SJCRH30 (cell line): Measurements from ENCODE around the gene CRNN. TPM values are rescaled to one million over a fixed set of nuclear protein-coding genes. Genes with fewer than 3 reads are reported as not detected.

ENCODE experiments used
- DNase-seq, 2 experiments: peaks; one replicate each; pipeline ENCODE4 v3.0.0-alpha.2; 2015 to 2020
- H3K27ac ChIP-seq: fragments of 250-450 bp; sonication (Bioruptor Pico); 2 replicates; pipeline ENCODE4 v1.5.1; 2020; ENCODE audit warnings: mild to moderate bottlenecking, moderate library complexity
- H3K27me3 ChIP-seq: fragments of 250-450 bp; sonication (Bioruptor Pico); 2 replicates; pipeline ENCODE4 v1.5.1; 2020; ENCODE audit warnings: mild to moderate bottlenecking, moderate library complexity
- H3K36me3 ChIP-seq: fragments of 250-450 bp; sonication (Bioruptor Pico); 2 replicates; pipeline ENCODE4 v1.5.1; 2020; ENCODE audit warnings: mild to moderate bottlenecking, moderate library complexity
- H3K4me1 ChIP-seq: fragments of 250-450 bp; sonication (Bioruptor Pico); 2 replicates; pipeline ENCODE4 v1.5.1; 2020; ENCODE audit warnings: mild to moderate bottlenecking, moderate library complexity
- H3K4me3 ChIP-seq: fragments of 250-450 bp; sonication (Bioruptor Pico); 2 replicates; pipeline ENCODE4 v1.5.1; 2020; ENCODE audit warnings: mild to moderate bottlenecking, moderate library complexity
- H3K9me3 ChIP-seq: fragments of 250-450 bp; sonication (Bioruptor Pico); replicated peaks from 2 replicates; pipeline ENCODE4 v1.5.1; 2020; ENCODE audit warnings: mild to moderate bottlenecking, moderate library complexity
- total RNA-seq: library from RNA; depleted of rRNA; stranded (reverse); fragments of >200 nt; shearing (Covaris generic); gene quantifications from 2 replicates; pipeline ENCODE4 v1.2.3, GENCODE V29; 2014; rRNA removed

Gene CRNN
- total RNA-seq, 1 experiment from 2014 or later = not detected

DNA sequence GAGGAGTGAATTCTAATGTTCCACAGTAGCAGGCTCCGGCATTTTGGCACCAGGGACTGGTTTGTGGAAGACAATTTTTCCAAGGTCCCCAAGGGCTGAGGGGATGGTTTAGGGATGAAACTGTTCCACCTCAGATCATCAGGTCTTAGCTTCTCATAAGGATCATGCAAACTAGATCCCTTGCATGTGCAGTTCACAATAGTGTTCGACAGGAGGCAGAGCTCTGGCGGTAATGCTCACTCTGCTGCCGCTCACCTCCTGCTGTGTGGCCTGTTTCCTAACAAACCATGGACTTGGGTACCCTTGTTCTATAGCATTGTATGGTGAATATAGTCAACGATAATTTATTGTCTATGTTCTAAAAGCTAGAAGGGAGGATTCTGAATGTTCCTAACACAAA, 16.6 kb downstream of the CRNN start:
- Histone ChIP-seq H3K27ac (no peak overlapping the region), H3K27me3 (no peaks in the 10 kb centered on the region), H3K4me3 (no peak overlapping the region), H3K36me3 (no peaks in the 10 kb centered on the region), H3K4me1 (no peaks in the 10 kb centered on the region), H3K9me3 (no peaks in the 10 kb centered on the region)
- no peak for DNase-seq

DNA sequence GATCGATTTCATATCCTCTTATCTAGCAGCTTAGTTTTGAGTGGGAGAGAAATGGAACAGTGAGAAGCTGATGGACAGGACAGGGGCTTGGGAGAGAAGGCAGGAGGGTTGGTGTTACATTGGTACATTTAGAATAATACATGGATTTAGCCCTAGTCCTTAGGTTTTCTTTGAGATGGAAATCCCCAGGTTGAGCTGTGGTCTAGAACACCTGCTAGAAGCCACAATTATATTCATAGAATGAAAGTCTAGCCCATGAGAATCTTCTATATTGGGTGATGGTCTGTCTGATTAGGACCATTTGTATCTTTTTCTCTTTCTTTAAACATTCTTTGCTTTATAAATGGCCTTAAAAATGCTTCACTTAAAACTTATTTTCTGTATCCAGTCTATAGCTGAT, 19.9 kb downstream of the CRNN start:
- Histone ChIP-seq H3K4me1 (no peaks in the 10 kb centered on the region), H3K9me3 (no peaks in the 10 kb centered on the region), H3K36me3 (no peaks in the 10 kb centered on the region), H3K27me3 (no peaks in the 10 kb centered on the region), H3K27ac (no peak overlapping the region), H3K4me3 (no peak overlapping the region)
- no peak for DNase-seq

DNA sequence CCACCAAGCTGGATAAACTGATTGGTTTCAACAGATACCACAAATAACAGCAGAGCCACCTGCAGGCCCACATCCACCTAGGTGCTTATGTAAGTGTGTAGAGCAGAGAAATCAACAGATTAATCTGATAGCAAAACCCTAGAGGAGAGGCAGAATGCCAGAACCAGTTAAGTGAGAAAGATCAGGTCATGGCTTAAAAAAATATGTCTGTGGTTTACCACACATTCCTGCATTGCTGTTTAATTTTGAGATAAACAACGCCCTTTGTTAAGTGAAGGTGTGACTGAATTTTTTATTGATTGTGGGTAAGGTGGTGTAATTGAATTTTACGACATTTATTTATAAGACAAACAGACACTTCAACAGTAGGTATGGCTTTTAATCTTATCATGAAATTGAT, 21.2 kb downstream of the CRNN start:
- Histone ChIP-seq H3K36me3 (no peaks in the 10 kb centered on the region), H3K4me3 (no peak overlapping the region), H3K27me3 (no peaks in the 10 kb centered on the region), H3K27ac (no peak overlapping the region), H3K9me3 (no peaks in the 10 kb centered on the region), H3K4me1 (no peaks in the 10 kb centered on the region)
- no peak for DNase-seq

DNA sequence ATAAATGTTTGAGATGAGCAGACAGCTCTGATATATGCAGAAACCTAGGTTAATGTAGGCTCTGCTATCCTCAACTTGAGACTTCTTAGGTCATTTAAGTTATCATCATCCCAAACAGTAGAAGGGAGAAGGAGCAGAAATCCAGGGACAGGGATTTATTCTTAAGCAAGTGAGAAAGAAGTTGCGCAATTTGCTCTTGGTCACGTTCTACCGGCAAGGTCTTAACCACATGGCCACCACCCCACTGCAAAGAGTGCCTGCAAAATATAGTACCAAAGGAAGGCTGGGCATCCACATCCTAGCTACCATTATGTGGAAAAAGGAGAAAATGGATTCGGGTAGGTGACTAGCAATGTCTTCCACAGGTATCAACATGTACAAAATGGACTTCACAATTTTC, 25.2 kb downstream of the CRNN start:
- no peak for DNase-seq

DNA sequence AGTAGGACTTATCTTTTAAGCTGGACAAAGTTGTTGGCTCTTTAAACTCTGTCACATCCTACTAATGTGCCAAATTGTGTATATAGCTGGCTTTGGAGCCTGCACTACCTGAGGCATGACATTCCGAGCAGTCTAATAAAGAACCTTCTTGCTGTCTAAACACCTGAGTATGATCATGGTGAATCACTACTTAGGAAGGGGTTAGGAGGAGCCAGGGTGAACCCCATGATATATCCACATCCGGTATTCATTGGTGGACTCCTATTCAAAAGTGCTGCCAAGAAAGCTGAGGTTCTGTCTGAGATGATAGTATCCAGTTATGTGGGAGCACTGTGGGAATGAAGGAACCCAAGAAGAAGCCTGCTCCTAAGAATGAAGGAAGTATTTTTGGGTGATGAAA, 27.1 kb downstream of the CRNN start:
- no peak for DNase-seq
- H3K27me3 ChIP-seq = no peaks in the 10 kb centered on the region
- no peaks in the 10 kb centered on the region for H3K9me3 ChIP-seq
- H3K4me3 ChIP-seq = no peak overlapping the region
- H3K27ac ChIP-seq = no peak overlapping the region
- H3K4me1 ChIP-seq = no peaks in the 10 kb centered on the region
- no peaks in the 10 kb centered on the region for H3K36me3 ChIP-seq

More for the DNA sequence above, 25.2 kb downstream of the CRNN start:
- Histone ChIP-seq H3K4me3 (no peak overlapping the region), H3K9me3 (no peaks in the 10 kb centered on the region), H3K27me3 (no peaks in the 10 kb centered on the region), H3K36me3 (no peaks in the 10 kb centered on the region), H3K27ac (no peak overlapping the region), H3K4me1 (no peaks in the 10 kb centered on the region)

DNA sequence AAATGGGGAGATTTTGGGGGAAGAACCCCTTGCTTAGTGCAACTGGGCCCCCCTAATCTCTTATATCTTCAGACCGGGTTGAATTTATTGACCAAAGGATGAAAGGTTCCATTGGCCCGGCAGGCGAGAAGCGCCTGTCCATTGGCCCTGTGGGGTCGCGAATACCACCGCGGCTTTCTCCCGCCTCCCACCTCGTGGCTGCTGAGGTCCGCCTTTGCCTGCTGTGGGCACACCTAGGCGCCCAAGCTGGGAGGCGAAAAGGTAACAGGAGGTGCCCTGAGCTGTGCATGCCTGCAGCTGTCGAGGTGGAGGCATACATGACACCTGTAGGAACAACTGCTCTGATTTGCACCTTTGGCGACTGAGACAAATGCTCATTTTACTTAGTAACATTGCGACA, 33.1 kb downstream of the CRNN start:
- Histone ChIP-seq H3K27ac (no peak overlapping the region), H3K9me3 (no peaks in the 10 kb centered on the region), H3K4me1 (no peaks in the 10 kb centered on the region), H3K36me3 (no peaks in the 10 kb centered on the region), H3K27me3 (no peaks in the 10 kb centered on the region), H3K4me3 (no peak overlapping the region)
- DNase-seq = no peak

DNA sequence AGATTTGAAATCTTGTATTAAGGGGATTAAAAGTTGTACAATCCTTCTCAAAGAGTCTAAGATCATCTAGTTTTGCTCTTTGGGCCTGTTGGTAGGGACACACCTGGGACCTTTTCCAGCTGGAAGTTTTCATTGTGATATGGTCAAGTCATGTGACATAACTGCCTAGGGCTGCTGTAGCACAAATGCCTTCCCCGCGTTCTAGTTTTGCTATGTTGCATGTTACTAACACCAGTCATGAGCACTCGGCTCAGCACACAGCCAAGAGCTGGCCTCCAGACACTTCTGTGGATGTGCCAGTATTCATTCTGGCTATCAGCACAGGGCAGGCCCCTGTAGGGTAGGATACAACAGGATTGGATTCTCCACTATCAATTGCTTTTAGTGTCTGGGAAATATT, 39.6 kb downstream of the CRNN start:
- no peak overlapping the region for H3K4me3 ChIP-seq
- no peaks in the 10 kb centered on the region for H3K36me3 ChIP-seq
- DNase-seq = no peak
- H3K27ac ChIP-seq = no peak overlapping the region
- H3K4me1 ChIP-seq = no peaks in the 10 kb centered on the region
- H3K9me3 ChIP-seq = no peaks in the 10 kb centered on the region
- H3K27me3 ChIP-seq = no peaks in the 10 kb centered on the region

DNA sequence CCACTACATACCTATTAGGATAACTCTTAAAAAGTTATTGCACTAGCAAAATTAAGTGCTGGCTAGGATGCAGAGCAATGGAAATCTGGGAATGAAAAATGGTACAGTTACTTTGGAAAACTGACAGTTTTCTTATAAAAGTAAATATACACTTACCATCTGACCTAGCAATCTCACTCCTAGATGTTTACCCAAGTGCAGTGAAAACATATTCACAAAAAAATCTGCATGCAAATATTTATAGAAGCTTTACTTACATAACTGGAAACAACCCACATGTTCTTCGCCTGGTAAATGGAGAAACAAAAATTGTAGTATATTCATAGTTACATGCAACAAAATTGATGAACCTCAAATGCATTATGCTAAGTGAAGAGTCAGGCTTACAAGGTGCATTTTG, 41.4 kb downstream of the CRNN start:
- Histone ChIP-seq H3K36me3 (no peaks in the 10 kb centered on the region), H3K9me3 (no peaks in the 10 kb centered on the region), H3K4me1 (no peaks in the 10 kb centered on the region), H3K4me3 (no peak overlapping the region), H3K27ac (no peak overlapping the region), H3K27me3 (no peaks in the 10 kb centered on the region)
- no peak for DNase-seq

DNA sequence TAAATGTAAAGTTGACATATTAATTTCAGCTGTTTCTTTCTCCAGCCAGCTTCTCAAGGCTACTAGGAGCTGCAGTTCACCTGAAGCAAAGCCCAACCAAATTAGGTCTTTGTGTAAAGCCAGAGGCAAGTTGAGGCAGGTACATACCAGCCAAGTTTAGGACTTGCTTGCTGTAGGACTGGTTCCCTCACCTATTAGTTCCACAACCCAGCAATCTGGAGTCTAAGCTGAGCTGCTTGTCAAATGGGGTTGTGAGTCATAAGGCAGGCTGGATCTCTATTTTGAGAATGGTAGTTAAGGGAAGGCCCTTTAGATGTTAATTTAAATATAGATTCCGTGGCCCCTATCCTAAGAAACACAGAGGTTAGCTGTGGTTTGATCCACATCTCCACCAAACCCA, 46.6 kb downstream of the CRNN start:
- no peak for DNase-seq
- no peak overlapping the region for H3K4me3 ChIP-seq

DNA sequence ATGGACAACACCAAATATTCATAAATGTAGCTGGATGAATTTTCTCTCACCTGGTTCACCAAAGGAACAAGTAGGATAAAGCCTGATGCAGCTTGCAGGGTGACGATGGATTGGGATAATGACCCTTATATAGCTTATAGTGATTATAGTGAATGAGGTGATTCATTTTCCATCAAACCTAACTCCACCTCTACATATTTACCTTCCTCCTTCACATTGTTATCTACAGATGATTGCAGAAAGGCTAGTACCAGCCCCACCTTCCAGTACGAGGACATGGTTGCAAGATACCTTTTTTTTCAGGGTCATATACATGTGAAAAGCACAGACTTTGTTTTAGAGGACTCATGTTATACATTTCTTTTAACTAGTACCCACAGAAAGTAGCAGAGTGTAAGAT, 54.2 kb downstream of the CRNN start, which contains the start of gene FLG2:
Gene FLG2, minus strand, starts transcription at position 101 of the 400 bp plus-strand sequence. CDS start 1,122 bp downstream, outside the sequence.
- Histone ChIP-seq H3K9me3 (no peaks in the 10 kb centered on the region), H3K4me1 (no peaks in the 10 kb centered on the region), H3K27ac (no peak within 1 kb of the TSS), H3K27me3 (no peaks in the 10 kb centered on the region), H3K4me3 (no peak within 1 kb of the TSS), H3K36me3 (no peaks in the 10 kb centered on the region)
- DNase-seq = no peak

More for the DNA sequence above, 46.6 kb downstream of the CRNN start:
- Histone ChIP-seq H3K27ac (no peak overlapping the region), H3K9me3 (no peaks in the 10 kb centered on the region), H3K36me3 (no peaks in the 10 kb centered on the region), H3K4me1 (no peaks in the 10 kb centered on the region), H3K27me3 (no peaks in the 10 kb centered on the region)

Other genes starting within 250 kb of the CRNN start
- gene HRNR, start 190.1 kb downstream of the CRNN start, total RNA-seq = not detected in 2 replicates
- 0.03 and 0.04 TPM in 2 replicates for gene FLG, start 89.0 kb downstream of the CRNN start, total RNA-seq
- not detected in 2 replicates for gene FLG2, start 54.3 kb downstream of the CRNN start, total RNA-seq
- not detected in 2 replicates for gene LCE5A, start 96.5 kb upstream of the CRNN start, total RNA-seq
- gene CRCT1, start 100.2 kb upstream of the CRNN start, total RNA-seq = not detected in 2 replicates
- gene LCE3E, start 152.5 kb upstream of the CRNN start, total RNA-seq = not detected in 2 replicates
- not detected in 2 replicates for gene LCE3D, start 166.3 kb upstream of the CRNN start, total RNA-seq
- gene LCE3C, start 186.0 kb upstream of the CRNN start, total RNA-seq = not detected in 2 replicates
- gene LCE3B, start 199.5 kb upstream of the CRNN start, total RNA-seq = not detected in 2 replicates
- not detected in 2 replicates for gene LCE3A, start 208.8 kb upstream of the CRNN start, total RNA-seq
- not detected in 2 replicates for gene LCE2D, start 249.1 kb upstream of the CRNN start, total RNA-seq